HG03095 (cell line): ENCODE data around the gene USP3.

Source experiments
- ATAC-seq: cut with Tn5 transposase; IDR thresholded peaks from one replicate; pipeline ENCODE4 v1.9.1; 2021; ENCODE audit warnings: moderate library complexity; ENCODE audit not compliant: unreplicated experiment

The USP3 gene

DNA sequence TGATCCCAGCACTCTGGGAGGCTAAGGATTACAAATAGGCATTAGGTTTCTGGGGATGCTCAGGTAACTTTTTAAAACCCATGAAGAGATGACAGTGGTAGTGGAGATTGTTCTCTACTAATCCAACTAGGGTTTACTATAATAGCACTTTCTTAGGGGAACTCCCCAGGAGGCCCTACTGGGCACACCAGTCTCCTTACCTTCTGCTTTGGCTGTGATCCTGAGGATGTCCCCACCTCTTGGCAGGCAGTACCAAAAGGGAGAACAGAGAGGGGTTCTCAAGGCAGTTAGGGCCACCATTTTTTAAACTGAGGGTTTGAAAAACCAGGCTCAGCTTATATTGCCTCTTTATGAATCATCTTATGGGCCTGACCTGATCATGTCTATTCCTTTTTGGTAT, 77.8 kb downstream of the USP3 start:
- ATAC-seq, result no peak

- ATAC-seq, result no peak
Measured at GRCh38 chr15:63582718-63583426, 78.5 kb downstream of the USP3 start.

- no peak for ATAC-seq
Measured at GRCh38 chr15:63586790-63587189, 82.4 kb downstream of the USP3 start.

- ATAC-seq, result no peak
Measured at GRCh38 chr15:63587527-63587926, 83.1 kb downstream of the USP3 start.

DNA sequence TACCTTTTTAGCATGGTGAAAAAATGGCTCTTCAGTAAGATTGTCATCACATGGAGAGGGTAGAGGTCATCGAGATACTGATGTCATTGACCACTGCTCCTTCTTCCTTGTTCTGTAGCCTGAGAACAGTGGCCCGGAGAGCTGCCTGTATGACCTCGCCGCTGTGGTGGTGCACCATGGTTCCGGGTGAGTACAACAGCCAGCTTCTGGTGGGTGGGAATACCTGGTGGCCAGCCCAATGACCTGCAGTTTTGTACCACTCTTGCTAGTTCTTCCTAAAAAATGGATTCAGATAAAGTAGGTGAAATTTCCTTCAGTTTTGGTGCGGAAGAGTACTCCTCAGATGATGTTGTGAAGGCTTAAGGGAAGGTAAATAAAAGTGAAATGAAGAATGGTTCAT, 84.4 kb downstream of the USP3 start:
- no peak for ATAC-seq

DNA sequence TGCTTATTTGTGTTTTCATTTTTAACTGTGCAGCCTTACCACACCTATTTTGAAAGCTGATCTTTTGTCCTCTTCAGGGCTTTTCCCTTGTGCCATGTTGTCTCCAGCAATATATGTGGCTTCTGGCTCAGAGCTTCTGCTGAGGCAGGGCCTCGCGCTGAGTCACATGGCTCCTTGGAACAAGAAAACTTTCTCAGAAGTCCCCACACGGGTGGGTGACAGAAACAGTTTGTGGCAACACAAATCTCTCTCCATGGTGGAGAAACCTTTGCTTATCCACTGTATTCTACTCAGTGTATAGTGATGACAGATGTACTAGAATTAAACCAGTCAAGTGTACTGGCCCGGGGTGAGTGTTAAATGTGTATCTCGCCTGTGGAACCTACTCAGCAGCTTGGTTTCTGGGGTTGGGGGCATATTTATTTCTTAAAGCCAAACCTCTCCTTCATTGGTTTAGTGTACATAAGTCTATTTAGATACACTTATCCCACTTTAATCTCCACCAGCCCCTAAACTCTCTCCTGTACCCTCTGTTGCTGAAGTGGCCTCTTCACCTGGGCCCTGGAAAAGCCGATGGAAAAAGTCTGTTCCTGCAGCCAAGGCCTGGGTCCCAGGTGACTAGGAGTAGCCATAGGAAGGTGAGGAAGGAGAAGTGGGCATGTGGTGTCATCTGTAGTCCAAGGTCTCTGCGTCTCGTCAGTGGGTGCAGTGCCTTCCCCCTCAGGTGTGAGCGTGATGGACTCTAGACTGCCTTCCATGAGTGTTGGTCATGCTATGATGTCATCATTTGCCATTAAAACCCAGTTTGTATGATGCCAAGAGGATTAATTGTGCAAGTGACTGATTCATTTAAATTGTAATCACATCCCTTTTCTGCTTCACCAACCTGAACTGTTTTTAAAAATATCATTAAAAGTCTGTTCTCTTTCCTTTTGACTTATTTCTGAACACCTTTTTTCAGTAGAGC, 89.6 kb downstream of the USP3 start:
- ATAC-seq, result no peak

GRCh38 chr15:63595065-63595464, 90.7 kb downstream of the USP3 start:
- no peak for ATAC-seq

DNA sequence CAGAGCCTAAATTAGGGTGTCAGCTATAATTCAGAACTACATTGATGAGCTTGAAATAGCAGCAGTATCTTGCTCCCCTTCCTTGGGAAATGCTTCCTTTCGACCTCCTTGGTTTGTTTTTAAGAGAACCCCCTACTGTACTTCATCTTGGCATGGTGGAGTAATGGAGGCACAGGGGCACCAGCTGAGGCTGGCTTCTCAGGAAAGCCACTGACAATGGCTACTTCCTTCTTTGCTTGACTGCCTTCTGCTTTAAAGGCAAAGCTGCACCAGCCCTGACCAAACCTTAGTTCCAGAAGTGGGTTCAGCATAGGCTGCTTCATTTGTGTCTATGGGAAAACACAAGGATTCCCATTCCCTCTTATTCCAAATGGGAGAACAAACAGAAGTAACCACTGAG, 91.3 kb downstream of the USP3 start:
- no peak for ATAC-seq

DNA sequence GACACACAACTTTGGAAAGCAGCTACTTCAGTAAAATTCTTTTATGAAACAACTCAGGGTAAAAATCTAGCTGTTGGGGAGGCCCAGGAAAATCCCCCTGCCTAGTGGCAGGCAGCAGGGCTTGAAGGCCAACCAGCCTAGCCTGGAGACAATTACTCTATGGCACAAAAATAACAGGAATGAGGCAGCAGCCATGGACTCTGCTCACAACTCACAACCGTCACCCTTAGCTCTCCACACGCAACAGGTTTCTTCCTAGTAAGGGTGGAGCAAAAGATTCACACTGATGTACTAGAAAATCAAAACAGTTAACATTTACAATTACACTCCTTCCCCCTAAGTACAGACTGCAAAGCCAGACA, 92.3 kb downstream of the USP3 start:
- no peak for ATAC-seq

- ATAC-seq, result no peak
Measured at GRCh38 chr15:63597038-63597790, 92.8 kb downstream of the USP3 start, which contains the start of gene FBXL22. Gene FBXL22 (plus strand): TSS chr15:63597387. CDS start chr15:63597393, 6 bp downstream.

DNA sequence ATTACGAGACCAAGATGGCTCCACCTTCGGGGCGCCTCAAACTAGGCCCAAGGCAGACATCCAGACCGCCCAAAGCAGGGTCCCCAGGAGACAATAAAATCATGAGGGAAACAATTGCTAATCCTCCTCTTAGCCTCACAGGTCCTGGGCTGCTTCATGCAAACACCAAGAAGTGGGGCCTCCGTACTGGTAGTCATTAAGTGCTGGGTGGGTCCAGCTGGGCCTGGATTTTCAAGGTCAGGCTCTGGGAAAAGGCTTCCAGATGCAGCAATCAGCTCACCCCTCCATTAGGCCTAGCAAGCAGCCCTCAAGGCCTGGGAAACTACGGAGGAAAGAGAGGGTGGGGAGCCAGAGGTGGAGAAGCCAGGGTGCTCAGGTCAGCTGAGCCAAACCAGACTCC, 93.4 kb downstream of the USP3 start:
- no peak for ATAC-seq

- no peak for ATAC-seq
Measured at GRCh38 chr15:63598473-63599400, 94.3 kb downstream of the USP3 start.

GRCh38 chr15:63599401-63600000, 95.1 kb downstream of the USP3 start:
- no peak for ATAC-seq

- ATAC-seq, result no peak
Measured at GRCh38 chr15:63600001-63600615, 95.7 kb downstream of the USP3 start.

DNA sequence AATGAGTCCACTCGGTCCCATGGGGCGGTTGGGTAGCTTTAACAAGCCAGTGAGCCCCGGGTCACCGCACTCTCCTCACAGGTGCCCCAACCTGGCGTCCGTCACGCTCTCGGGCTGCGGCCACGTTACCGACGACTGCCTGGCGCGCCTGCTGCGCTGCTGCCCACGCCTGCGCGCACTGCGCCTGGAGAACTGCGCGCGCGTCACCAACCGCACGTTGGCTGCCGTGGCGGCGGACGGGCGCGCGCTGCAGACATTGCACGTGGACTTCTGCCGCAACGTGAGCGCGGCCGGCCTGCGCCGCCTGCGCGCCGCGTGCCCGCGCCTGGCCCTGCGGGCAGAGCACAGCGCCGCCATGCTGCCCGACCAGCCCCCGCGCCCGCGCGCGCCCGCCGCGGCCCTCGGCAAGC, 96.2 kb downstream of the USP3 start:
- peak; percentile 57 for ATAC-seq

- no peak for ATAC-seq
Measured at GRCh38 chr15:63601026-63601703, 96.8 kb downstream of the USP3 start.

DNA sequence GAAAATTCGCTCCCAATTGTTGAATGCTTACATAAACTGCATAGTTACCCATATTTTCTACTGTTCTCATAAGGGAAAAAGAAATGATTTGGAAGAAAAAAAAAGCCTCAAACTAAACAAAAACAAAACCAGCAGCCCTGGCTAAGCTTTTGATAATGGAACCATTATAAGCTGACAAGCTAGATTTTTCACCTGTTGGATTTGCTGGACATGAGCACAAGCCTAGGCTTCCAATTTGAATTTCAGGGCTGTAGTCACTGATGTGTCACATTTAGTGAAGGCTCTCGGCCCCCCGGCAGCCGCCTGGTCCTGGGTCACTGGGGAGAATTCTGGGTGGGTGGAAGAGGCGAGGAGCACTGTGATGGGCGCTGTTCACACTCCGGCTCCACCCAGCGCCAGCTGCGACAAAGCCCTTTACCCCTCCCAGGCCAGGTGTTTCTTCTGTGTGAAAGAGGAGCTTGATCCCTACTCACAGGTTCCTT, 97.4 kb downstream of the USP3 start:
- ATAC-seq, result no peak

GRCh38 chr15:63602595-63602994, 98.2 kb downstream of the USP3 start:
- ATAC-seq, result no peak

- ATAC-seq, result no peak
Measured at GRCh38 chr15:63603516-63603915, 99.1 kb downstream of the USP3 start.
